Stomach (tissue), 4 donors: ENCODE data around the gene DOCK2.

Experiments
- CTCF ChIP-seq, 7 experiments: fragments of 450-650 bp in 4 of 7; fragments of 200-600 bp in 3 of 7; sonication (generic) in 3 of 7; IDR thresholded peaks; one replicate each; pipeline ENCODE4 v1.5.1; 2016 to 2019; ENCODE audit warnings: antibody characterized with exemption in 7 of 7, control low read depth in 2 of 7, mild to moderate bottlenecking in 1 of 7
- EP300 ChIP-seq: sonication (generic); formaldehyde crosslinking; IDR thresholded peaks from one replicate; pipeline ENCODE4 v1.6.1; 2017; ENCODE audit warnings: antibody characterized with exemption

- TF ChIP-seq CTCF (IDR thresholded peaks at IDR 0.05) = no peak
- TF ChIP-seq EP300 = no peak
Observed at GRCh38 chr5:169650701-169651331, 13.7 kb downstream of the DOCK2 start.
